GM19328 (cell line): ENCODE results near the gene UBTF.

Experiments
- ATAC-seq: cut with Tn5 transposase; IDR thresholded peaks from one replicate; pipeline ENCODE4 v1.9.1; 2021; ENCODE audit warnings: mild to moderate bottlenecking, moderate library complexity; ENCODE audit not compliant: unreplicated experiment

The UBTF gene

GRCh38 chr17:44219616-44220212, at the start of gene UBTF:
Gene UBTF, minus strand, starts transcription at chr17:44219675. Its CDS starts 1,446 bp downstream, at chr17:44218229.
- ATAC-seq, result peak; percentile 10

GRCh38 chr17:44268709-44269534, 49.4 kb upstream of the UBTF start:
- no peak for ATAC-seq

- ATAC-seq, result no peak
These were observed 48.5 kb upstream of the UBTF start, which contains the start of gene SLC4A1 for GRCh38 chr17:44267818-44268490. Gene SLC4A1, minus strand, starts transcription at chr17:44268135. Its CDS starts 5,269 bp downstream, at chr17:44262866.

GRCh38 chr17:44267165-44267455, 47.6 kb upstream of the UBTF start:
- ATAC-seq, result no peak

- no peak for ATAC-seq
These were observed 47.1 kb upstream of the UBTF start for GRCh38 chr17:44266402-44267164.

GRCh38 chr17:44263345-44263902, 43.9 kb upstream of the UBTF start:
- ATAC-seq, result no peak

- ATAC-seq, result no peak
These were observed 43.3 kb upstream of the UBTF start for GRCh38 chr17:44262654-44263225.

GRCh38 chr17:44260296-44260695, 40.8 kb upstream of the UBTF start:
- no peak for ATAC-seq

GRCh38 chr17:44258811-44259351, 39.4 kb upstream of the UBTF start:
- ATAC-seq, result no peak

GRCh38 chr17:44257815-44258760, 38.6 kb upstream of the UBTF start:
- no peak for ATAC-seq

GRCh38 chr17:44256671-44257070, 37.2 kb upstream of the UBTF start:
- ATAC-seq, result no peak

GRCh38 chr17:44255915-44256314, 36.4 kb upstream of the UBTF start:
- no peak for ATAC-seq

GRCh38 chr17:44254361-44255095, 35.1 kb upstream of the UBTF start:
- no peak for ATAC-seq

- ATAC-seq, result no peak
These were observed 33.5 kb upstream of the UBTF start for GRCh38 chr17:44253006-44253405.

GRCh38 chr17:44251062-44251461, 31.6 kb upstream of the UBTF start:
- no peak for ATAC-seq

GRCh38 chr17:44249501-44250246, 30.2 kb upstream of the UBTF start:
- no peak for ATAC-seq

- no peak for ATAC-seq
These were observed 28.6 kb upstream of the UBTF start for GRCh38 chr17:44247876-44248736.
